Stimulated activated CD8-positive, alpha-beta memory T cell treated with anti-CD3 and anti-CD28 coated beads, Interleukin-4, amount 100 ng/mL, for 4 hours (primary cell): ENCODE results near the gene HELB.

Experiments used
- DNase-seq, 2 donors: peaks; one replicate each; pipeline ENCODE4 v3.0.0-alpha.2; 2020; ENCODE audit warnings: low read depth in 2 of 2, low spot score in 1 of 2

Gene HELB

DNA sequence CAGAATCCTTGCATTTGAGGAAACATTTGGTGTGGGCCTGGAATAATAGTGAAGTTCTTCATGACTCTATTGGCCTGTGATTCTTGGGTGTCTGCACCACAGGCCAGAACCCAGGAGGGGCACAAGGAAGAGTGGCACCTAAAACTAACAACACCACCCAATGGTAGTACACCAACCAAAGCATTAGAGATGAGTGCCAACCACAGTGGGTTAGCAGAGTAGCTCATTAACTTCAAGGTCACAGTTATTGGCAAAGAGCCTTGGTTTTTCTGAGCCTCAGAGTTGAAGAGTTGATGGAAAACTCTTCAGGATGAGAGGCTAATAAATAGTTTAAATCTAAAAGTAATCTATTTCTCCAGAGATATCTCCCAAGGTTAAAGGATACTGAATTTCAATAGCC, 57.0 kb downstream of the HELB start:
- no peak for DNase-seq

DNA sequence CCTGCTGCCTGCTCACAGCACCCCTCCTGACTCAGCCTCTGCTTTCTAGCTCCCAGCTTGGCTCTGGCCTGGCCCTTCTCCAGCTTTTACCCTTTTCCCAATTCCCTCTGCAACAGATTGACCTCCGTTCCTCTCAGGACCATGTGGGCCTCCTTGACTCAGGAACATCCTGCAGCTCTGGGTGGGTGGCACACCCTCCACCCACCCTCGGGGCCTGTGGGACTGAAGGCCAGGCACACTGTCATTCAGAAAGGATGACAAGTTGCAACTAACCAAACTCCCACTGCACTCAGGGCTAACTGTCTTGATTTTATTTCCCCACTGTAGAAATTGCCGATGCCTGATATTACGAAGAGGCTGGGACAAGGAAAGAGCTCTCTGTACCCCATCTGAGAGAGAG, 59.4 kb downstream of the HELB start:
- DNase-seq, result no peak

DNA sequence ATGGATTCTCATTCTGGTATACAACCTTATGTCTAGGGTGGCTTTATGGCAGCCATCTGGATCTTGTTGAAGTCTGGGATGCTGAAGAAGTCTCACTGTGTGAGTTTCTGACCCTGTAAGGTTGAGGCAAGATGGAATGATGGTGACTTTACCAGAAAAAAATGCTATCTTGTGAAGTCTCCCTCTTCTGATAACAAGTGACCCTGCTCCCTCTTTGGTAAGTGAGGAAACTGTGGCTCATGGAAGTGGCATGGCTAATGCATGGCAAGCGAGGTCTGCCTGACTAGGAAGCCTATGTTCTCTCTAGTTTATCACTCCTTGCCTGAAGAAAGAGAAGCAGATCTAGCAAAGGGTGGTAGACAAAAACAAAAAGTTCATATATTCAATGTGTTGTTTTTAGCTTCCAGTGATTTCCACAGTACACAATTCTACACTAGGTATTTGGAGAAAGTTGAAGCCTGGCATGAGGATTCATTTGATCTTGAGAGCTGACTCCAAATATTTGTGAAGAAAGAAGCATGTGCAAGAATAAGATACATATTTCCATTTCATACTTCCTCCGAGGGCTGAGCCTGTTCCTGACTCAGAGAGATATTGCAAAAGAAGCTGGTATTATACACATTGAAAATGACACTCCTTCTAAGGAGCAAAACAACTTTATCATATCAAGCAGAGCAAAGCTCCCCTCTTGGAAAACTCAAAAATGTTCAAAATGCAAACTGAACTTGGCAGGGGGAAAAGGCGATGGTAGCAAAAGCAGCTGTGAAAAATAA, 63.6 kb downstream of the HELB start:
- no peak for DNase-seq

- no peak for DNase-seq
These were observed 64.8 kb downstream of the HELB start for GRCh38 chr12:66367015-66367667.

GRCh38 chr12:66371982-66372381, 69.7 kb downstream of the HELB start:
- no peak for DNase-seq

DNA sequence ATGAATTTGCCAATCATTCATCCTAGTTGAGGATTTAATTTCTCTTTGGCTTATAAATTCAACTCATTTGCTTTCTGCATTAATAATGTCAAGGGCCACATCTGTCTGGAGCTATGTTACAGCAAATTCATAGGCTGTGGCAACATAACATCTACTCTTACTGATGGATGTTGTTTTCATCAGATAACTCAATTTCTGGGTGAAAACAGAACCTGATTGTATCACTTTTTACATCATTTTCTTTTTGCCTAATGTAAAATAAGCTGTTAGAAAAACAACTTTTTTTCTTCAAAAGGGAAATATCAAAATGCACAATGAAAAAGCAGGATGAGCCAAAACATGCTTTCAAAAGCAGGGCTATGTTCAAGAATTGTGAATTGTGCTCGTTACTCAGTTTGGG, 73.3 kb downstream of the HELB start:
- no peak for DNase-seq

- no peak for DNase-seq
These were observed 77.3 kb downstream of the HELB start for GRCh38 chr12:66379616-66380015.

GRCh38 chr12:66380769-66381535, 78.7 kb downstream of the HELB start:
- DNase-seq, result no peak

DNA sequence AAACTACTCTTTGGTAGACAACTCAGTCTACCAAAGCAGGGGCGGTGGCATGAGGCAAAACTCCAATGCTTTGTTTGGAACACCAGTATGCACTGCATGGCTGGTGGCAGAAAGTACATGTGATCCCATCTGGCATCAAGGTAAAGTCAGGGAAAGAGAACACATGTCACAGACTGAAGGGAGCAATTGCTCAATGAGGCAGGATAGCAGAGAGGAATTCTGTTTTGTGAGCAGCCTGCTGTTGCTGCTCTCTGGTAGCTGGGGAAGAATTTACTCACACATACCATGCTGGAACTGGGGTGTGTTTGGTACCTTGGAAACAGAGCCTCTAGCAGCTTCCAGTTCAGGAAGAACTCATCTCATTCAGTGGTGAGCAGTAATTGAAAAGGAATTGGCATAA, 84.8 kb downstream of the HELB start:
- no peak for DNase-seq
